Medulla oblongata (tissue), 1 donor: ENCODE results near the gene SRGAP2C.
"Not testable (repeated sequence)": the region's sequence is repeated elsewhere in the genome, so short reads cannot be mapped to it uniquely, and the experiment has no call there.

Source experiments
- DNase-seq: peaks from one replicate; pipeline ENCODE4 v3.0.0-alpha.2; 2015; ENCODE audit errors: extremely low spot score

Gene SRGAP2C

GRCh38 chr1:121418369-121419049 lies 233.7 kb downstream of the SRGAP2C start:
- DNase-seq = no peak

GRCh38 chr1:121419050-121419615 lies 234.4 kb downstream of the SRGAP2C start:
- not testable (repeated sequence) for DNase-seq

GRCh38 chr1:121421490-121421889 lies 236.7 kb downstream of the SRGAP2C start:
- not testable (repeated sequence) for DNase-seq

- not testable (repeated sequence) for DNase-seq
These were observed 239.2 kb downstream of the SRGAP2C start for GRCh38 chr1:121423956-121424355.

- DNase-seq = not testable (repeated sequence)
These were observed 248.7 kb downstream of the SRGAP2C start for GRCh38 chr1:121433517-121433916.

GRCh38 chr1:121438862-121439261 lies 254.1 kb downstream of the SRGAP2C start:
- not testable (repeated sequence) for DNase-seq

- DNase-seq = no peak
These were observed 256.2 kb downstream of the SRGAP2C start for GRCh38 chr1:121440993-121441392.
